Breast epithelium (tissue), 3 donors: ENCODE data around the gene HSH2D.

Experiments used
- POLR2A ChIP-seq: fragments of 450-650 bp; IDR thresholded peaks from one replicate; pipeline ENCODE4 v1.6.1; 2016; ENCODE audit warnings: antibody characterized with exemption, mild to moderate bottlenecking, moderate library complexity
- TF ChIP-seq, protein P1 (sequence below), 3 donors: fragments of 450-650 bp; IDR thresholded peaks; one replicate each; pipeline ENCODE4 v1.5.1; 2016 to 2017; ENCODE audit warnings: antibody characterized with exemption in 3 of 3, mild to moderate bottlenecking in 3 of 3, moderate library complexity in 3 of 3

DNA sequence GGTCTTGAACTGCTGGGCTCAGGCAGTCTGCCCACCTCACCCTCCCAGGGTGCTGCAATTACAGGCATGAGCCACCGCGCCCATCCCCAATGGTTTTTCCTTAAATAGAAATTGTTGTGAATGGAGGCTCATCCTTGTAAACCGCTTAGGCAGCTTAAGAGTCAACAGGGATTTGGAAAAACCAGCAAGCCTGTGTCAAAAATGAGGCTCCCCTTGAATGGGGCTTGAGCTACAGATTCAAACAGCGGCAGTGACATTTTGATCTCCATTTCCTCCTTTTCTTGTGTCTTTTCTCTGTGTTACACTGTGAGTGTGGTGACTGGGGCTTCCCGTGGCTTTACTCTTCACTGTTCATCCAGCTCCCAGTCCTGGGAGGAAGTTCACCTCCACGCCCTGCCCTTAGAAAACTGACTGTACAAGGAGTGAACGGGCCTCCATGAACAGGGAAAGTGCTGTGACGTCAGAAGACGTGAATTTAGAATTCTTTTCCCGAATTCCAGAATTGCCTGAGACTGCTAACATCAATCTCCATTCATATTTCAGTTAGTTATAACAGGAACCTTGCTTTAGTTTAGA is 47.1 kb upstream of the HSH2D start:
- no peak for TF ChIP-seq POLR2A
- TF ChIP-seq, protein P1, sequence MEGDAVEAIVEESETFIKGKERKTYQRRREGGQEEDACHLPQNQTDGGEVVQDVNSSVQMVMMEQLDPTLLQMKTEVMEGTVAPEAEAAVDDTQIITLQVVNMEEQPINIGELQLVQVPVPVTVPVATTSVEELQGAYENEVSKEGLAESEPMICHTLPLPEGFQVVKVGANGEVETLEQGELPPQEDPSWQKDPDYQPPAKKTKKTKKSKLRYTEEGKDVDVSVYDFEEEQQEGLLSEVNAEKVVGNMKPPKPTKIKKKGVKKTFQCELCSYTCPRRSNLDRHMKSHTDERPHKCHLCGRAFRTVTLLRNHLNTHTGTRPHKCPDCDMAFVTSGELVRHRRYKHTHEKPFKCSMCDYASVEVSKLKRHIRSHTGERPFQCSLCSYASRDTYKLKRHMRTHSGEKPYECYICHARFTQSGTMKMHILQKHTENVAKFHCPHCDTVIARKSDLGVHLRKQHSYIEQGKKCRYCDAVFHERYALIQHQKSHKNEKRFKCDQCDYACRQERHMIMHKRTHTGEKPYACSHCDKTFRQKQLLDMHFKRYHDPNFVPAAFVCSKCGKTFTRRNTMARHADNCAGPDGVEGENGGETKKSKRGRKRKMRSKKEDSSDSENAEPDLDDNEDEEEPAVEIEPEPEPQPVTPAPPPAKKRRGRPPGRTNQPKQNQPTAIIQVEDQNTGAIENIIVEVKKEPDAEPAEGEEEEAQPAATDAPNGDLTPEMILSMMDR (IDR thresholded peaks at IDR 0.05), result no peak
